SK-N-SH (cell line): ENCODE results near the gene TRAPPC12. TPM values are rescaled to one million over a fixed set of nuclear protein-coding genes. Genes with fewer than 3 reads are reported as not detected.

Experiments
- CTCF ChIA-PET: fragments of 300-600, 350-600 bp; formaldehyde crosslinking; extraction: SDS; loops from one replicate; lab custom pipeline; 2021; lab: Yijun Ruan, JAX
- POLR2A ChIA-PET: fragments of 350-600 bp; sonication (Branson Sonifier 250); formaldehyde crosslinking; extraction: SDS; loops from one replicate; lab custom pipeline; 2020; ENCODE audit warnings: antibody characterized with exemption, inconsistent platforms; lab: Yijun Ruan, JAX
- DNase-seq: peaks from one replicate; pipeline ENCODE4 v3.0.0; 2012
- H2AFZ ChIP-seq: fragments of 200-600 bp; sonication (generic); 2 replicates; pipeline ENCODE4 v1.8.1; 2016; ENCODE audit warnings: antibody characterized with exemption, mild to moderate bottlenecking, low read depth
- H3F3A ChIP-seq: fragments of 200-600 bp; sonication (generic); replicated peaks from 2 replicates; pipeline ENCODE3; 2016; ENCODE audit warnings: antibody characterized with exemption, mild to moderate bottlenecking; ENCODE audit not compliant: insufficient read depth
- H3K27ac ChIP-seq, 2 experiments: fragments of 200-500 bp in 1 of 2; fragments of 200-600 bp in 1 of 2; sonication (Bioruptor generic) in 1 of 2; sonication (generic), shearing (Covaris generic) in 1 of 2; 2 replicates each; pipeline versions ENCODE4 v1.5.1 to v1.6.1; 2014 to 2016; ENCODE audit warnings: low read depth in 2 of 2, inconsistent platforms in 1 of 2, low read length in 1 of 2, mild to moderate bottlenecking in 1 of 2, mixed read lengths in 1 of 2
- H3K27me3 ChIP-seq: fragments of 200-600 bp; sonication (generic), shearing (Covaris generic); 2 replicates; pipeline ENCODE4 v1.6.1; 2016; ENCODE audit warnings: mixed run types; ENCODE audit not compliant: insufficient read depth
- H3K36me3 ChIP-seq, 2 experiments: fragments of 200-500 bp in 1 of 2; fragments of 200-600 bp in 1 of 2; sonication (Bioruptor generic) in 1 of 2; sonication (generic) in 1 of 2; replicated peaks in 1 of 2; 2 replicates each; pipeline versions ENCODE3 to v1.5.1; 2014 to 2016; ENCODE audit warnings: low read length in 1 of 2, mild to moderate bottlenecking in 1 of 2; ENCODE audit not compliant: insufficient read depth in 2 of 2, control insufficient read depth in 1 of 2
- H3K4me1 ChIP-seq, 2 experiments: fragments of 200-500 bp in 1 of 2; fragments of 200-600 bp in 1 of 2; sonication (Bioruptor generic) in 1 of 2; sonication (generic), shearing (Covaris generic) in 1 of 2; 2 replicates each; pipeline versions ENCODE4 v1.5.1 to v1.6.1; 2014 to 2016; ENCODE audit warnings: low read depth in 1 of 2, low read length in 1 of 2, mixed run types in 1 of 2; ENCODE audit not compliant: insufficient read depth in 2 of 2, control insufficient read depth in 1 of 2
- H3K4me2 ChIP-seq: fragments of 200-600 bp; sonication (generic), shearing (Covaris generic); 2 replicates; pipeline ENCODE4 v1.6.1; 2017; ENCODE audit warnings: mixed run types
- H3K4me3 ChIP-seq, 2 experiments: fragments of 200-500 bp in 1 of 2; fragments of 200-600 bp in 1 of 2; sonication (Bioruptor generic) in 1 of 2; sonication (generic), shearing (Covaris generic) in 1 of 2; 2 replicates each; pipeline versions ENCODE4 v1.5.1 to v1.8.1; 2014 to 2016; ENCODE audit warnings: low read depth in 2 of 2, inconsistent platforms in 1 of 2, low read length in 1 of 2, mild to moderate bottlenecking in 1 of 2, mixed read lengths in 1 of 2, moderate library complexity in 1 of 2
- H3K79me2 ChIP-seq: fragments of 200-600 bp; sonication (generic); 2 replicates; pipeline ENCODE4 v1.8.1; 2017; ENCODE audit warnings: mild to moderate bottlenecking; ENCODE audit not compliant: insufficient read depth
- H3K9ac ChIP-seq: fragments of 200-600 bp; sonication (generic); 2 replicates; pipeline ENCODE4 v1.6.1; 2017; ENCODE audit warnings: mixed run types
- H3K9me2 ChIP-seq: fragments of 200-600 bp; sonication (generic); 2 replicates; pipeline ENCODE4 v1.6.1; 2017; ENCODE audit warnings: mixed run types
- H3K9me3 ChIP-seq: fragments of 200-600 bp; sonication (generic); 2 replicates; pipeline ENCODE4 v1.6.1; 2017; ENCODE audit warnings: mixed run types, mild to moderate bottlenecking, moderate library complexity
- H4K20me1 ChIP-seq: fragments of 200-600 bp; sonication (generic); 2 replicates; pipeline ENCODE4 v1.6.1; 2017; ENCODE audit warnings: mild to moderate bottlenecking, mixed run types; ENCODE audit not compliant: insufficient read depth
- CHD2 ChIP-seq: fragments of 150-350 bp; IDR thresholded peaks from 2 replicates; pipeline ENCODE4 v1.6.1; 2018; ENCODE audit warnings: low read length; ENCODE audit not compliant: partially characterized antibody
- ELF1 ChIP-seq: IDR thresholded peaks from 2 replicates; pipeline ENCODE4 v1.4.0; 2012
- EP300 ChIP-seq, 2 experiments: IDR thresholded peaks; 2 replicates each; pipeline versions ENCODE4 v1.4.0 to v1.6.1; 2012; ENCODE audit warnings: borderline replicate concordance in 1 of 2, low read depth in 1 of 2, low read length in 1 of 2
- EZH2phosphoT487 ChIP-seq: fragments of 200-600 bp; sonication (generic); IDR thresholded peaks from 2 replicates; pipeline ENCODE4 v1.6.1; 2017; ENCODE audit warnings: low read depth, mixed run types, mild to moderate bottlenecking, antibody characterized with exemption, moderate library complexity, borderline replicate concordance
- FOSL2 ChIP-seq: IDR thresholded peaks from 2 replicates; pipeline ENCODE4 v1.4.0; 2012; ENCODE audit warnings: low read depth, mild to moderate bottlenecking, moderate library complexity, borderline replicate concordance
- FOXJ3 ChIP-seq: sonication (generic); formaldehyde crosslinking; IDR thresholded peaks from 2 replicates; pipeline ENCODE4 v1.5.1; 2020; ENCODE audit warnings: mild to moderate bottlenecking, missing genetic modification reagents
- FOXM1 ChIP-seq: IDR thresholded peaks from 2 replicates; pipeline ENCODE4 v1.4.0; 2012; ENCODE audit warnings: low read depth, mild to moderate bottlenecking
- GATA2 ChIP-seq: sonication (generic); formaldehyde crosslinking; IDR thresholded peaks from 2 replicates; pipeline ENCODE4 v1.5.0; 2020; ENCODE audit warnings: mild to moderate bottlenecking, missing genetic modification reagents
- JUND ChIP-seq: IDR thresholded peaks from 2 replicates; pipeline ENCODE4 v1.4.0; 2012
- NFIC ChIP-seq: IDR thresholded peaks from 2 replicates; pipeline ENCODE4 v1.4.0; 2012; ENCODE audit warnings: borderline replicate concordance
- NRF1 ChIP-seq: IDR thresholded peaks from 2 replicates; pipeline ENCODE4 v1.6.1; 2012; ENCODE audit warnings: low read depth, mild to moderate bottlenecking, low read length
- POLR2AphosphoS5 ChIP-seq: IDR thresholded peaks from 2 replicates; pipeline ENCODE4 v1.6.1; 2012; ENCODE audit warnings: low read depth, low read length
- RCOR1 ChIP-seq: fragments of 150-350 bp; IDR thresholded peaks from 2 replicates; pipeline ENCODE4 v1.6.1; 2017; ENCODE audit warnings: antibody characterized with exemption, low read length
- RFX5 ChIP-seq: IDR thresholded peaks from 2 replicates; pipeline ENCODE4 v1.6.1; 2012; ENCODE audit warnings: mild to moderate bottlenecking, improper control_type of control experiment, low read length
- RXRA ChIP-seq: IDR thresholded peaks from 2 replicates; pipeline ENCODE4 v1.4.0; 2012; ENCODE audit warnings: low read depth, mild to moderate bottlenecking, borderline replicate concordance
- SIN3A ChIP-seq: IDR thresholded peaks from 2 replicates; pipeline ENCODE4 v1.6.1; 2012; ENCODE audit warnings: low read depth, mild to moderate bottlenecking, low read length, moderate library complexity, borderline replicate concordance
- SMC3 ChIP-seq: IDR thresholded peaks from 2 replicates; pipeline ENCODE4 v1.6.1; 2012; ENCODE audit warnings: low read depth, low read length, improper control_type of control experiment
- TCF12 ChIP-seq: IDR thresholded peaks from 2 replicates; pipeline ENCODE4 v1.4.0; 2012
- TEAD4 ChIP-seq: IDR thresholded peaks from 2 replicates; pipeline ENCODE4 v1.4.0; 2012; ENCODE audit warnings: mild to moderate bottlenecking, borderline replicate concordance; ENCODE audit not compliant: insufficient read depth
- USF2 ChIP-seq: fragments of 150-350 bp; IDR thresholded peaks from 2 replicates; pipeline ENCODE4 v1.6.1; 2017; ENCODE audit warnings: antibody characterized with exemption, low read length, low read depth, borderline replicate concordance
- WGBS: methylation state at CpG from one replicate; pipeline ENCODE4 v1.1.6; 2017; ENCODE audit warnings: low lambda C conversion rate; 5-methylcytosine and 5-hydroxymethylcytosine counted together
- polyA plus RNA-seq, 3 experiments: library from polyadenylated mRNA; depleted of rRNA; stranded (reverse); fragments of >200 nt; gene quantifications; 2 replicates each; pipeline ENCODE4 v1.2.3, GENCODE V29; 2012
- TF ChIP-seq, protein P1 (sequence below): fragments of 200-600 bp; sonication (generic); IDR thresholded peaks from 2 replicates; pipeline ENCODE4 v1.6.1; 2017; ENCODE audit warnings: antibody characterized with exemption, mild to moderate bottlenecking, moderate library complexity
- TF ChIP-seq, protein P2 (sequence below): IDR thresholded peaks from 2 replicates; pipeline ENCODE4 v1.4.0; 2012; ENCODE audit warnings: low read depth
- TF ChIP-seq, protein P3 (sequence below): fragments of 150-350 bp; IDR thresholded peaks from 2 replicates; pipeline ENCODE4 v1.6.1; 2016; ENCODE audit warnings: mild to moderate bottlenecking, low read depth, low read length

TRAPPC12 gene
- polyA plus RNA-seq, 1 of the 3 experiments (the other 2 are of a cell fraction): 83.3 TPM

- no peak for TF ChIP-seq FOXJ3 (CRISPR knock-in tag)
- TF ChIP-seq ELF1: no peak
- TF ChIP-seq, all 33 proteins: peak for 0
Measured at GRCh38 chr2:3435445-3435844, 56.0 kb downstream of the TRAPPC12 start (continued).

GRCh38 chr2:3440477-3440876 is 61.0 kb downstream of the TRAPPC12 start:
- H3F3A ChIP-seq: peaks cover 5% of the 10 kb centered on the region
- ChIA-PET POLR2A (no interaction called here), CTCF (interaction anchor here (1.2 to 7.9 kb wide), 6 partner anchors 11 to 61 kb away, joined by 3 to 49 read pairs (median 4); partner anchors contain the start of gene TRAPPC12)

GRCh38 chr2:3441465-3441864 is 62.0 kb downstream of the TRAPPC12 start:
- TF ChIP-seq SIN3A (no peak), USF2 (no peak), TEAD4 (no peak), RCOR1 (no peak), RXRA (no peak), NRF1 (no peak), ELF1 (no peak), TCF12 (no peak), GATA2 (CRISPR knock-in tag) (no peak), CHD2 (no peak), RFX5 (no peak), EP300 (IDR thresholded peaks at IDR 0.05; ENCODE audit: borderline replicate concordance in 1 of 2, low read depth in 1 of 2, low read length in 1 of 2) (no peak)
- TF ChIP-seq, protein P1, sequence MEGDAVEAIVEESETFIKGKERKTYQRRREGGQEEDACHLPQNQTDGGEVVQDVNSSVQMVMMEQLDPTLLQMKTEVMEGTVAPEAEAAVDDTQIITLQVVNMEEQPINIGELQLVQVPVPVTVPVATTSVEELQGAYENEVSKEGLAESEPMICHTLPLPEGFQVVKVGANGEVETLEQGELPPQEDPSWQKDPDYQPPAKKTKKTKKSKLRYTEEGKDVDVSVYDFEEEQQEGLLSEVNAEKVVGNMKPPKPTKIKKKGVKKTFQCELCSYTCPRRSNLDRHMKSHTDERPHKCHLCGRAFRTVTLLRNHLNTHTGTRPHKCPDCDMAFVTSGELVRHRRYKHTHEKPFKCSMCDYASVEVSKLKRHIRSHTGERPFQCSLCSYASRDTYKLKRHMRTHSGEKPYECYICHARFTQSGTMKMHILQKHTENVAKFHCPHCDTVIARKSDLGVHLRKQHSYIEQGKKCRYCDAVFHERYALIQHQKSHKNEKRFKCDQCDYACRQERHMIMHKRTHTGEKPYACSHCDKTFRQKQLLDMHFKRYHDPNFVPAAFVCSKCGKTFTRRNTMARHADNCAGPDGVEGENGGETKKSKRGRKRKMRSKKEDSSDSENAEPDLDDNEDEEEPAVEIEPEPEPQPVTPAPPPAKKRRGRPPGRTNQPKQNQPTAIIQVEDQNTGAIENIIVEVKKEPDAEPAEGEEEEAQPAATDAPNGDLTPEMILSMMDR: no peak
- TF ChIP-seq, protein P2, sequence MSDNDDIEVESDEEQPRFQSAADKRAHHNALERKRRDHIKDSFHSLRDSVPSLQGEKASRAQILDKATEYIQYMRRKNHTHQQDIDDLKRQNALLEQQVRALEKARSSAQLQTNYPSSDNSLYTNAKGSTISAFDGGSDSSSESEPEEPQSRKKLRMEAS: no peak
- no peaks in the 10 kb centered on the region; a peak in 2 of 4 replicates for H3K4me1 ChIP-seq
- H4K20me1 ChIP-seq: no peaks in the 10 kb centered on the region
- DNase-seq: no peak
- H3K79me2 ChIP-seq: peaks cover 15% of the 10 kb centered on the region; the same call in 1 of the 2 replicates
- no peaks in the 10 kb centered on the region for H3K9me3 ChIP-seq
- H3K36me3 ChIP-seq: peaks cover 14 to 45% of the 10 kb centered on the region in 2 experiments
- no peaks in the 10 kb centered on the region for H3K27me3 ChIP-seq
- H3K27ac ChIP-seq: no peak overlapping the region
- CTCF ChIA-PET: interaction anchor here (0.9 to 7.9 kb wide), 7 partner anchors 10 to 62 kb away, joined by 3 to 49 read pairs (median 4); partner anchors contain the start of gene TRAPPC12
- no peaks in the 10 kb centered on the region for H3K9me2 ChIP-seq
- H3K4me3 ChIP-seq: no peak overlapping the region
- H2AFZ ChIP-seq: no peak overlapping the region
- no peak overlapping the region for H3K9ac ChIP-seq
- no peaks in the 10 kb centered on the region for H3F3A ChIP-seq
- no peak overlapping the region for H3K4me2 ChIP-seq
- POLR2A ChIA-PET: no interaction called here

More at GRCh38 chr2:3440477-3440876, 61.0 kb downstream of the TRAPPC12 start:
- Histone ChIP-seq H4K20me1 (no peaks in the 10 kb centered on the region), H2AFZ (no peak overlapping the region), H3K79me2 (peaks cover 15% of the 10 kb centered on the region; the same call in 1 of the 2 replicates), H3K9me2 (no peaks in the 10 kb centered on the region), H3K4me1 (no peaks in the 10 kb centered on the region; a peak in 2 of 4 replicates), H3K27ac (peak overlapping the region in 1 of 2 experiments; percentile 3; a peak in 1 of 4 replicates), H3K36me3 (peaks cover 12 to 45% of the 10 kb centered on the region in 2 experiments), H3K4me3 (no peak overlapping the region), H3K4me2 (no peak overlapping the region), H3K9me3 (no peaks in the 10 kb centered on the region), H3K27me3 (no peaks in the 10 kb centered on the region), H3K9ac (no peak overlapping the region)
- DNase-seq: no peak
- TF ChIP-seq EZH2phosphoT487 (no peak), SIN3A (no peak), FOXM1 (no peak), SMC3 (no peak), POLR2AphosphoS5 (no peak), FOXJ3 (CRISPR knock-in tag) (no peak), TCF12 (no peak), JUND (no peak), NFIC (no peak), FOSL2 (no peak), TEAD4 (no peak)
- TF ChIP-seq, protein P2: no peak
- TF ChIP-seq, protein P3, sequence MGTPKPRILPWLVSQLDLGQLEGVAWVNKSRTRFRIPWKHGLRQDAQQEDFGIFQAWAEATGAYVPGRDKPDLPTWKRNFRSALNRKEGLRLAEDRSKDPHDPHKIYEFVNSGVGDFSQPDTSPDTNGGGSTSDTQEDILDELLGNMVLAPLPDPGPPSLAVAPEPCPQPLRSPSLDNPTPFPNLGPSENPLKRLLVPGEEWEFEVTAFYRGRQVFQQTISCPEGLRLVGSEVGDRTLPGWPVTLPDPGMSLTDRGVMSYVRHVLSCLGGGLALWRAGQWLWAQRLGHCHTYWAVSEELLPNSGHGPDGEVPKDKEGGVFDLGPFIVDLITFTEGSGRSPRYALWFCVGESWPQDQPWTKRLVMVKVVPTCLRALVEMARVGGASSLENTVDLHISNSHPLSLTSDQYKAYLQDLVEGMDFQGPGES: no peak
- 88% methylated on average over 2 of the region's 2 CpGs for WGBS
